ENCODE results near the gene OR1K1. TPM values are rescaled to one million over a fixed set of nuclear protein-coding genes. Genes with fewer than 3 reads are reported as not detected.

OR1K1 gene, protein sequence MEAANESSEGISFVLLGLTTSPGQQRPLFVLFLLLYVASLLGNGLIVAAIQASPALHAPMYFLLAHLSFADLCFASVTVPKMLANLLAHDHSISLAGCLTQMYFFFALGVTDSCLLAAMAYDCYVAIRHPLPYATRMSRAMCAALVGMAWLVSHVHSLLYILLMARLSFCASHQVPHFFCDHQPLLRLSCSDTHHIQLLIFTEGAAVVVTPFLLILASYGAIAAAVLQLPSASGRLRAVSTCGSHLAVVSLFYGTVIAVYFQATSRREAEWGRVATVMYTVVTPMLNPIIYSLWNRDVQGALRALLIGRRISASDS
- not detected for total RNA-seq

DNA sequence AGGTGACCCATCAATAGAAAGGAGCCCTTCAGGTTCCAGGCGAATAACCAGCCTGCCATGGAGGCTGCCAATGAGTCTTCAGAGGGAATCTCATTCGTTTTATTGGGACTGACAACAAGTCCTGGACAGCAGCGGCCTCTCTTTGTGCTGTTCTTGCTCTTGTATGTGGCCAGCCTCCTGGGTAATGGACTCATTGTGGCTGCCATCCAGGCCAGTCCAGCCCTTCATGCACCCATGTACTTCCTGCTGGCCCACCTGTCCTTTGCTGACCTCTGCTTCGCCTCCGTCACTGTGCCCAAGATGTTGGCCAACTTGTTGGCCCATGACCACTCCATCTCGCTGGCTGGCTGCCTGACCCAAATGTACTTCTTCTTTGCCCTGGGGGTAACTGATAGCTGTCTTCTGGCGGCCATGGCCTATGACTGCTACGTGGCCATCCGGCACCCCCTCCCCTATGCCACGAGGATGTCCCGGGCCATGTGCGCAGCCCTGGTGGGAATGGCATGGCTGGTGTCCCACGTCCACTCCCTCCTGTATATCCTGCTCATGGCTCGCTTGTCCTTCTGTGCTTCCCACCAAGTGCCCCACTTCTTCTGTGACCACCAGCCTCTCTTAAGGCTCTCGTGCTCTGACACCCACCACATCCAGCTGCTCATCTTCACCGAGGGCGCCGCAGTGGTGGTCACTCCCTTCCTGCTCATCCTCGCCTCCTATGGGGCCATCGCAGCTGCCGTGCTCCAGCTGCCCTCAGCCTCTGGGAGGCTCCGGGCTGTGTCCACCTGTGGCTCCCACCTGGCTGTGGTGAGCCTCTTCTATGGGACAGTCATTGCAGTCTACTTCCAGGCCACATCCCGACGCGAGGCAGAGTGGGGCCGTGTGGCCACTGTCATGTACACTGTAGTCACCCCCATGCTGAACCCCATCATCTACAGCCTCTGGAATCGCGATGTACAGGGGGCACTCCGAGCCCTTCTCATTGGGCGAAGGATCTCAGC lies at the start of gene OR1K1:
Gene OR1K1, plus strand, starts transcription at position 58 of the 995 bp plus-strand sequence. Its CDS starts 0 bp downstream, at position 58.
- TF ChIP-seq, protein P1, sequence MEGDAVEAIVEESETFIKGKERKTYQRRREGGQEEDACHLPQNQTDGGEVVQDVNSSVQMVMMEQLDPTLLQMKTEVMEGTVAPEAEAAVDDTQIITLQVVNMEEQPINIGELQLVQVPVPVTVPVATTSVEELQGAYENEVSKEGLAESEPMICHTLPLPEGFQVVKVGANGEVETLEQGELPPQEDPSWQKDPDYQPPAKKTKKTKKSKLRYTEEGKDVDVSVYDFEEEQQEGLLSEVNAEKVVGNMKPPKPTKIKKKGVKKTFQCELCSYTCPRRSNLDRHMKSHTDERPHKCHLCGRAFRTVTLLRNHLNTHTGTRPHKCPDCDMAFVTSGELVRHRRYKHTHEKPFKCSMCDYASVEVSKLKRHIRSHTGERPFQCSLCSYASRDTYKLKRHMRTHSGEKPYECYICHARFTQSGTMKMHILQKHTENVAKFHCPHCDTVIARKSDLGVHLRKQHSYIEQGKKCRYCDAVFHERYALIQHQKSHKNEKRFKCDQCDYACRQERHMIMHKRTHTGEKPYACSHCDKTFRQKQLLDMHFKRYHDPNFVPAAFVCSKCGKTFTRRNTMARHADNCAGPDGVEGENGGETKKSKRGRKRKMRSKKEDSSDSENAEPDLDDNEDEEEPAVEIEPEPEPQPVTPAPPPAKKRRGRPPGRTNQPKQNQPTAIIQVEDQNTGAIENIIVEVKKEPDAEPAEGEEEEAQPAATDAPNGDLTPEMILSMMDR (IDR thresholded peaks at IDR 0.05), result no peak
- H3K4me3 ChIP-seq, result no peak within 1 kb of the TSS
- no peak within 1 kb of the TSS for H3K27ac ChIP-seq
- H3K4me1 ChIP-seq, result no peaks in the 10 kb centered on the region
- intact Hi-C loops (cut with DNase I), result loop anchor here (10.0 kb wide), 1 partner anchor 676 kb away; no protein-coding TSS in a partner anchor
- no peaks in the 10 kb centered on the region for H3K9me3 ChIP-seq
- H3K36me3 ChIP-seq, result no peaks in the 10 kb centered on the region
- no peak for DNase-seq
- no peaks in the 10 kb centered on the region for H3K27me3 ChIP-seq
- H3K9ac ChIP-seq (ENCODE audit: low read depth in 2 of 2, low read length in 2 of 2), result no peak within 1 kb of the TSS

DNA sequence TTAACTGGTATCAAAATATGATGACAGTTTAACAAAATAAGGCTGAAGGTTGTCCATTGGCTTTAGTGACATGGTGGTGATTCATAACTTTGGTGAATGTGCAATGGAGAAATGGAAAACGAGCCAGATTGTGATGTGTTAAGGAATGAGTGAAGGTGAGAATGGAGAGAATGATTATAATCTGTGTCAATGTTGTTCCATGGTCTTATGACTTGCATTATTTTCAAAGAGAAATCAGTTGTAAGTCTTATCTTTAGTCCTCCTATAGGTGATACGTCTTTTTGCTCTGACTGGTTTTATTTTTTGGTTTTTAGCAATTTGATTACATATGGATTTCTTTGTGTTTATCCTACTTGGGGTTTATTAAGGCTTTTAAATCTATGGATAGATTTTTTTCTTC lies 45.1 kb upstream of the OR1K1 start:
- no peak for DNase-seq
- TF ChIP-seq, protein P1 (IDR thresholded peaks at IDR 0.05), result no peak
- H3K4me3 ChIP-seq, result no peak overlapping the region
- no peak overlapping the region for H3K27ac ChIP-seq
- no peaks in the 10 kb centered on the region for H3K9me3 ChIP-seq
- no peaks in the 10 kb centered on the region for H3K4me1 ChIP-seq
- H3K36me3 ChIP-seq, result no peaks in the 10 kb centered on the region
- H3K27me3 ChIP-seq, result no peaks in the 10 kb centered on the region
- intact Hi-C loops (cut with DNase I), result no loop called here
- H3K9ac ChIP-seq (ENCODE audit: low read depth in 2 of 2, low read length in 2 of 2), result no peak overlapping the region

DNA sequence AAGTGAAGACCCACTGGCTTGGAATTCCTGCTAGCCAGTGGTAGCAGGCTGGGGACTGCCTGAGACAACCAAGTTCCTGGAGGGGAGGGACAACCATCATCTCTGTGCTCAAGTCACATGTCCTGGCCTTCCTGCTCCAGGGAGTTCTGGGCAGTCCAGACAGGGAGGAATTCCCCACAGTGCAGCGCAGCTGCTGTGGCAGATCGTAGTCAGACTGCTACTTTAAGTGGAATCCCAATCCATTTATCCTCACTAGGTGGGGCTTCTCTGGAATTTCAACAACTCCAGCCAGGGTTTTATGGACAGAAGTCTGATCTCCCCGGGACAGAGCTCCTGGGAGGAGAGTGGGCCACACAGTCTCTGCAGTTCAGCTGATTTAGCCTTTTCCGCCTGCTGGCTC lies 32.1 kb upstream of the OR1K1 start:
- Histone ChIP-seq H3K36me3 (no peaks in the 10 kb centered on the region), H3K4me3 (no peak overlapping the region), H3K27ac (no peak overlapping the region), H3K27me3 (no peaks in the 10 kb centered on the region), H3K9me3 (no peaks in the 10 kb centered on the region), H3K4me1 (no peaks in the 10 kb centered on the region), H3K9ac (ENCODE audit: low read depth in 2 of 2, low read length in 2 of 2) (no peak overlapping the region)
- DNase-seq, result no peak
- intact Hi-C loops (cut with DNase I), result no loop called here
- TF ChIP-seq, protein P1 (IDR thresholded peaks at IDR 0.05), result no peak

DNA sequence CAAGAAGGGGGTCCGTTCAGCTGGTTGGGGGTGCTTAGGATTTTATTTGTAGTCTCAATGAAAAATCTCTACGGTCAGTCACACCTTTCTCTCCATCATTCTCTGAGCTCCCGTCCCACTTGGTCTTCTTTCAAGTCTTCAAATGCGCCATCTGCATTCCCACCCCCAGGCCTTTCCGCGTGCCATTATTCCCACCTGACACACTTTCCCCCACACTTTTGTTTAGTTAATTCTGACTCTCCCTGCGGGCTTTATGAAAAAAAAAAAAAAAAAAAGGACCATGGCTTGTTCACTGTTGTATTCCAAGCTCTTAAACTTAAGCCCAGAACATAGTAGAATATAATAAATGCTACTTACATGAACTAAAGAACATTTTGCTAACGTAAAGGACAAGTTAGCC lies 22.9 kb upstream of the OR1K1 start:
- TF ChIP-seq, protein P1 (IDR thresholded peaks at IDR 0.05), result no peak
- DNase-seq, result no peak
- Histone ChIP-seq H3K4me1 (no peaks in the 10 kb centered on the region), H3K9me3 (no peaks in the 10 kb centered on the region), H3K27ac (no peak overlapping the region), H3K27me3 (no peaks in the 10 kb centered on the region), H3K9ac (ENCODE audit: low read depth in 2 of 2, low read length in 2 of 2) (no peak overlapping the region), H3K4me3 (no peak overlapping the region), H3K36me3 (no peaks in the 10 kb centered on the region)
- intact Hi-C loops (cut with DNase I), result no loop called here

DNA sequence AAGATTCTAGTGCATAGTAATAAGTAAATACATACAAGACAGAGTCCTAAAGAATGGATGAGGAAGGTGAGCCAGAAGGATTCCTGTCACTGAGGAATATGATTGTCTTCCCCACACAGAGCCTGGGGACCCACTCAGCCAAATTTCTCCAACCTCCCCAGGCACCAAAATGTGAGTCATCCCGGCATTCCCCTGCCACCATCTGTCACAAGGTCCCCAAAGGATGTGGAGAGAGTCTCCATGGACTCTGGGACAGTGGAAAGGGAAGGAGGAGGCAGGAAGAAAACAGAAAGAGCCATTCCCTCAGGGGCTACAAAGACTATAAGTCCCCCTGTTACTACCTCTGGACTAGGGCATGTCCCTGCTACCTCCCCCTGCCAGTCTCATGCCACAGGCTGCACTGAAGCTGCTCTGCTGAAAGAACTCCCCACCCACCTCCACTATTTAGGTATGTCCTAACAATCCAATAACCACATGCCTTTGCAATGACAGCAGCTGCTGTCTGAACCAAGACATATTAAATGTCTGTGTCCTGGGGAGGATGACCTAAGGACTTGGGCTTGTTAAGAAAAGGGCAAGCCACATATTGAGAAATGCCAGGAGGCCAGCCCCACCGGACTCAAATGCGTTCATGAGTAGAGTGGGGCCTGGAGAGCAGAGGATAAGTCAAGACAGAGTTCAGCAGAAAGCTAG lies 21.8 kb upstream of the OR1K1 start:
- H3K4me1 ChIP-seq, result no peaks in the 10 kb centered on the region
- intact Hi-C loops (cut with DNase I), result no loop called here
- no peaks in the 10 kb centered on the region for H3K27me3 ChIP-seq
- no peaks in the 10 kb centered on the region for H3K36me3 ChIP-seq
- H3K4me3 ChIP-seq, result no peak overlapping the region
- TF ChIP-seq, protein P1 (IDR thresholded peaks at IDR 0.05), result no peak
- no peaks in the 10 kb centered on the region for H3K9me3 ChIP-seq
- H3K9ac ChIP-seq (ENCODE audit: low read depth in 2 of 2, low read length in 2 of 2), result no peak overlapping the region
- H3K27ac ChIP-seq, result no peak overlapping the region
- no peak for DNase-seq

Data from colonic mucosa (tissue), 4 donors.